Right cardiac atrium (tissue), 5 donors: ENCODE measurements around the gene TXNL4B. TPM values are rescaled to one million over a fixed set of nuclear protein-coding genes. Genes with fewer than 3 reads are reported as not detected.

ENCODE experiments used
- polyA plus RNA-seq: library from polyadenylated mRNA; stranded (reverse); fragments of 200-250 nt; gene quantifications from one replicate; pipeline ENCODE4 v1.2.3, GENCODE V29; 2013
- total RNA-seq, 4 donors: library from RNA; stranded (reverse); fragmentation: NEBNext Ultra II Directional; extraction: Animal tissue kit (Norgen Biotek cat#: 25700); gene quantifications; one replicate each; pipeline ENCODE4 v1.2.1, GENCODE V29; 2021
- donor health status: healthy with polysubstance abuse.
- donor health status: DM: no; HTN: yes; CAD: no.
- donor health status: DM: no; HTN: no; CAD: no.
- donor health status: DM: no; HTN: yes; CAD: no; lungs with severe emphysema.
- donor health status: DM: yes; HTN: yes; CAD: no.

The TXNL4B gene
- total and polyA plus RNA-seq, 5 donors: 4.5 to 7.9 (median 5.0) TPM

Other genes with a start within 250 kb of the TXNL4B start
- gene ATXN1L, start 247.6 kb downstream of the TXNL4B start, total RNA-seq: 10 to 100 TPM; 16.2 to 20.1 (median 17.1) TPM
- 8.7 TPM for gene ATXN1L, start 247.6 kb downstream of the TXNL4B start, polyA plus RNA-seq
- 1 to 10 TPM; 6.3 to 8.5 (median 6.9) TPM for gene ZNF821, start 209.4 kb downstream of the TXNL4B start, total RNA-seq
- gene ZNF821, start 209.4 kb downstream of the TXNL4B start, polyA plus RNA-seq: 5.0 TPM
- 100 to 1,000 TPM; 128 to 148 (median 139) TPM for gene IST1, start 198.1 kb downstream of the TXNL4B start, total RNA-seq
- 89.5 TPM for gene IST1, start 198.1 kb downstream of the TXNL4B start, polyA plus RNA-seq
- gene PKD1L3, start 93.2 kb downstream of the TXNL4B start, total RNA-seq: 1 to 10 TPM in 1 of 4 donors, under 1 TPM in 3; 0.26 to 1.1 (median 0.44) TPM
- gene PKD1L3, start 93.2 kb downstream of the TXNL4B start, polyA plus RNA-seq: 0.18 TPM
- gene DHODH, start 84.9 kb downstream of the TXNL4B start, total RNA-seq: 10 to 100 TPM; 44.1 to 55.7 (median 47.4) TPM
- gene DHODH, start 84.9 kb downstream of the TXNL4B start, polyA plus RNA-seq: 38.9 TPM
- 100 to 1,000 TPM in 1 of 4 donors, 10 to 100 TPM in 2, 1 to 10 TPM in 1; 3.1 to 103 (median 36.3) TPM for gene HP, start 39.1 kb downstream of the TXNL4B start, total RNA-seq
- 13.2 TPM for gene HP, start 39.1 kb downstream of the TXNL4B start, polyA plus RNA-seq
- gene HPR, start 30.4 kb downstream of the TXNL4B start, total RNA-seq: 10 to 100 TPM; 13.2 to 25.3 (median 15.8) TPM
- 38.7 TPM for gene HPR, start 30.4 kb downstream of the TXNL4B start, polyA plus RNA-seq
- 10 to 100 TPM; 37.2 to 45.9 (median 43.1) TPM for gene DHX38, start 227 bp upstream of the TXNL4B start, total RNA-seq
- 27.7 TPM for gene DHX38, start 227 bp upstream of the TXNL4B start, polyA plus RNA-seq
- gene PMFBP1, start 78.5 kb upstream of the TXNL4B start, total RNA-seq: under 1 TPM in 3 of 4 donors, not detected in 1; 0.42 to 0.51 (median 0.44) TPM
- 0.38 TPM for gene PMFBP1, start 78.5 kb upstream of the TXNL4B start, polyA plus RNA-seq